Measurements from ENCODE around the gene FAM149A. TPM values are rescaled to one million over a fixed set of nuclear protein-coding genes. Genes with fewer than 3 reads are reported as not detected.

FAM149A gene
- total and polyA plus RNA-seq, 2 donors (not counting 1 experiment from before 2014, with no cell fraction given): 0.12 TPM; not detected in 1

DNA sequence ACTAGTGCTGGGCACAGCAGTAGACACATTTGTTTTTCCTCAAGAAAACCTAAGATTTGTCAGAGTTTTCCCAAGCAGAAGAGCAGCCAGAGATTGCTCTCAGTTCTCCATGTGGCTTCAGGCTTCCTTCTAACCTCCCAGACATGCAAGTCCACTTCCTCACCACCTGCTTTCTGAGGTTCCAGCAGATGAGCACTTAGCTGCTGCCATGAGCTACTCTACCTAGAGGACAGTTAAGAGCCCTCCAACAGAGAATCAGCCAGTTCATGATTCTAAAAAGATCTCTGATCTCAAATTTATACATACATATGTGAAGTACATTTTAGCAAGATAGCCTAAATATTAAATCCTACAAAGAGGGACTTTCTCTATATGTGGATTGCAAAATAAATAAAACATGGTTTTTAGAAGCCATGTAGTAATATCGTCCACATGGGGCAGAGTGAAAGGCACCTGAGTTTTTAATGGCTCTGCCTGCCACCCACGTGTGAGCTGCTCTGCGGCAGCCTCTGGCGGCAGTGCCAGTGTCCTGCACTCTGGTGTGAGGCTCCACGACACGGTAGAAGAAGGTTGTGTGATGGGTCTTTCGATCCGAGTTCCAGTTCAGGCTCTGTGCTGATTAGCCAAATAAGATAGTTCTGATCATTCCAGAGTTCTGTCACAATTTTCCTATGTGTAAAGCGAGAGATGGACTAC, 97.2 kb downstream of the FAM149A start:
- no peak overlapping the region for H3K9ac ChIP-seq (ENCODE audit: low read length)
- H3K9me3 Mint-ChIP-seq (ENCODE audit: insufficient read depth): peaks cover 4% of the 10 kb centered on the region
- H3K4me2 ChIP-seq (replicated peaks; ENCODE audit: low read depth, low read length, poor library complexity, severe bottlenecking): peak overlapping the region; percentile 21
- peak; percentile 83 for TF ChIP-seq CTCF (IDR thresholded peaks at IDR 0.05)
- TF ChIP-seq EZH2 (IDR thresholded peaks at IDR 0.05; ENCODE audit: borderline replicate concordance, insufficient read depth, low read depth, low read length, poor library complexity, severe bottlenecking): no peak
- H3K27me3 ChIP-seq (replicated peaks in 1 of 4; ENCODE audit: control extremely low read depth in 1 of 4, control insufficient read depth in 3 of 4, insufficient read depth in 4 of 4, low read length in 3 of 4): no peaks in the 10 kb centered on the region
- no peak overlapping the region for H3K27ac Mint-ChIP-seq
- intact Hi-C loops (cut with micrococcal nuclease): loop anchor here (1.0 kb wide), 1 partner anchor 10 kb away; the partner anchor contains the start of gene CYP4V2
- ATAC-seq (ENCODE audit: low read depth): peak; percentile 93
- POLR2A ChIA-PET: interaction anchor here (1.2 kb wide), 1 partner anchor 11 kb away, joined by 3 read pairs; the partner anchor contains the start of gene CYP4V2
- no peaks in the 10 kb centered on the region for H4K20me1 ChIP-seq (ENCODE audit: control insufficient read depth, insufficient read depth, low read length, poor library complexity, severe bottlenecking)
- peak; percentile 69 for DNase-seq
- H3K27ac ChIP-seq (ENCODE audit: low read length in 2 of 2): no peak overlapping the region
- no peaks in the 10 kb centered on the region for H3K79me2 ChIP-seq (ENCODE audit: control insufficient read depth, insufficient read depth, low read length)
- no peak overlapping the region for H2AFZ ChIP-seq (ENCODE audit: insufficient read depth, low read depth, low read length, poor library complexity, severe bottlenecking)
- WGBS (ENCODE audit: insufficient coverage): 40% methylated on average over 6 of the region's 9 CpGs
- H3K4me3 ChIP-seq (ENCODE audit: control extremely low read depth in 1 of 5, extremely low read depth in 1 of 5, insufficient read depth in 1 of 5, low read depth in 2 of 5, low read length in 4 of 5): no peak overlapping the region
- peaks cover 20% of the 10 kb centered on the region for H3K4me1 Mint-ChIP-seq
- no peaks in the 10 kb centered on the region for H3K27me3 Mint-ChIP-seq
- CTCF ChIA-PET: interaction anchor here (0.9 to 1.6 kb wide), 4 partner anchors 10 to 133 kb away, joined by 3 to 11 read pairs (median 4); partner anchors contain the start of genes CYP4V2 and TLR3
- H3K36me3 ChIP-seq (replicated peaks in 1 of 2; ENCODE audit: control extremely low read depth in 1 of 2, control insufficient read depth in 1 of 2, extremely low read depth in 1 of 2, insufficient read depth in 2 of 2, low read length in 1 of 2): no peaks in the 10 kb centered on the region
- H3K4me3 Mint-ChIP-seq: no peak overlapping the region
- no peaks in the 10 kb centered on the region for H3K9me3 ChIP-seq (ENCODE audit: control extremely low read depth in 1 of 3, control insufficient read depth in 2 of 3, insufficient read depth in 1 of 3, low read length in 2 of 3)
- H3K4me1 ChIP-seq (ENCODE audit: control insufficient read depth in 2 of 2, insufficient read depth in 2 of 2, low read length in 2 of 2): peaks cover 0 to 4% of the 10 kb centered on the region in 2 donors

Measured in B cell (primary cell).